CD14-positive monocyte (primary cell): ENCODE results near the gene OIT3. TPM values are rescaled to one million over a fixed set of nuclear protein-coding genes. Genes with fewer than 3 reads are reported as not detected.
"Not testable (repeated sequence)": the region's sequence is repeated elsewhere in the genome, so short reads cannot be mapped to it uniquely, and the experiment has no call there.

ENCODE experiments used
- DNase-seq, 3 donors: peaks; one replicate each; pipeline ENCODE4 v3.0.0-alpha.2; 2011 to 2022
- H2AFZ ChIP-seq: 2 replicates; pipeline ENCODE4 v1.6.0; 2012; ENCODE audit warnings: mild to moderate bottlenecking, low read depth, low read length, inconsistent platforms; ENCODE audit not compliant: insufficient read depth, poor library complexity, severe bottlenecking
- H3K27ac ChIP-seq, 2 donors: 1 replicate in 1 of 2; 2 replicates in 1 of 2; pipeline ENCODE4 v1.5.1; 2012 to 2013; ENCODE audit warnings: low read length in 2 of 2, control low read depth in 1 of 2, inconsistent platforms in 1 of 2, low read depth in 1 of 2, mild to moderate bottlenecking in 1 of 2
- H3K27me3 ChIP-seq, 2 donors: one replicate each; pipeline versions ENCODE4 v1.6.0 to v1.6.1; 2011 to 2013; ENCODE audit warnings: low read length in 2 of 2; ENCODE audit not compliant: control insufficient read depth in 2 of 2, insufficient read depth in 2 of 2
- H3K36me3 ChIP-seq, 2 donors: replicated peaks in 1 of 2; 1 replicate in 1 of 2; 2 replicates in 1 of 2; pipeline versions ENCODE4 v1.5.1 to v1.6.1; 2012 to 2013; ENCODE audit warnings: low read length in 2 of 2, control low read depth in 1 of 2, inconsistent platforms in 1 of 2, mild to moderate bottlenecking in 1 of 2; ENCODE audit not compliant: insufficient read depth in 2 of 2, control insufficient read depth in 1 of 2
- H3K4me1 ChIP-seq, 2 donors: 1 replicate in 1 of 2; 2 replicates in 1 of 2; pipeline versions ENCODE4 v1.5.1 to v1.6.1; 2012 to 2013; ENCODE audit warnings: low read length in 2 of 2, control low read depth in 1 of 2, inconsistent platforms in 1 of 2, mild to moderate bottlenecking in 1 of 2, moderate library complexity in 1 of 2; ENCODE audit not compliant: insufficient read depth in 2 of 2, control insufficient read depth in 1 of 2
- H3K4me2 ChIP-seq: replicated peaks from 2 replicates; pipeline ENCODE3; 2012; ENCODE audit warnings: low read length, moderate library complexity, mild to moderate bottlenecking; ENCODE audit not compliant: poor library complexity, severe bottlenecking; ENCODE audit errors: extremely low read depth
- H3K4me3 ChIP-seq, 3 experiments: fragments of 200-600 bp in 1 of 3; sonication (generic) in 1 of 3; replicated peaks in 1 of 3; 1 replicate in 2 of 3; 2 replicates in 1 of 3; pipeline ENCODE4 v1.5.1; 2011 to 2013; ENCODE audit warnings: low read length in 3 of 3, mild to moderate bottlenecking in 3 of 3, control low read depth in 2 of 3, low read depth in 2 of 3, inconsistent platforms in 1 of 3, moderate library complexity in 1 of 3
- H3K79me2 ChIP-seq: 2 replicates; pipeline ENCODE4 v1.6.0; 2012; ENCODE audit warnings: mild to moderate bottlenecking, control low read depth, inconsistent platforms, low read length, moderate library complexity; ENCODE audit not compliant: insufficient read depth
- H3K9ac ChIP-seq: 2 replicates; pipeline ENCODE4 v1.6.0; 2017; ENCODE audit warnings: low read length, mild to moderate bottlenecking; ENCODE audit not compliant: insufficient read depth, poor library complexity, severe bottlenecking
- H3K9me3 ChIP-seq, 2 donors: replicated peaks in 1 of 2; 1 replicate in 1 of 2; 2 replicates in 1 of 2; pipeline versions ENCODE4 v1.5.1 to v1.6.1; 2012 to 2013; ENCODE audit warnings: low read length in 2 of 2, control low read depth in 1 of 2; ENCODE audit not compliant: control insufficient read depth in 1 of 2, insufficient read depth in 1 of 2
- H4K20me1 ChIP-seq: 2 replicates; pipeline ENCODE4 v1.6.0; 2012; ENCODE audit warnings: mild to moderate bottlenecking, low read length, control low read depth, moderate library complexity; ENCODE audit not compliant: insufficient read depth
- H3K27ac Mint-ChIP-seq, 7 donors: one replicate each; pipeline ENCODE4 v1.8.0; 2020; ENCODE audit warnings: mild to moderate bottlenecking in 7 of 7, mixed read lengths in 7 of 7, moderate library complexity in 6 of 7, inconsistent platforms in 2 of 7
- H3K27me3 Mint-ChIP-seq, 3 donors: one replicate each; pipeline ENCODE4 v1.8.0; 2021 to 2022; ENCODE audit warnings: low read depth in 3 of 3, mild to moderate bottlenecking in 3 of 3, mixed read lengths in 3 of 3, moderate library complexity in 3 of 3, inconsistent platforms in 1 of 3
- H3K36me3 Mint-ChIP-seq, 2 donors: one replicate each; pipeline ENCODE4 v1.8.0; 2020; ENCODE audit warnings: mixed read lengths in 2 of 2, inconsistent platforms in 1 of 2, mild to moderate bottlenecking in 1 of 2
- H3K4me1 Mint-ChIP-seq: one replicate; pipeline ENCODE4 v1.8.0; 2020; ENCODE audit warnings: mild to moderate bottlenecking, mixed read lengths
- H3K4me3 Mint-ChIP-seq, 2 donors: one replicate each; pipeline ENCODE4 v1.8.0; 2020; ENCODE audit warnings: mild to moderate bottlenecking in 2 of 2, mixed read lengths in 2 of 2, moderate library complexity in 1 of 2
- H3K9me3 Mint-ChIP-seq, 7 donors: one replicate each; pipeline ENCODE4 v1.8.0; 2020 to 2022; ENCODE audit warnings: mixed read lengths in 7 of 7, mild to moderate bottlenecking in 6 of 7, moderate library complexity in 6 of 7, inconsistent platforms in 2 of 7
- WGBS: methylation state at CpG from one replicate; pipeline ENCODE4 v1.1.5; 2013; ENCODE audit warnings: missing lambda C conversion rate; ENCODE audit not compliant: insufficient coverage; 5-methylcytosine and 5-hydroxymethylcytosine counted together
- intact Hi-C, 2 donors: fragments of 100-400 bp; cut with micrococcal nuclease; formaldehyde crosslinking; loops; one replicate each; pipeline versions ENCODE4 v1.15.0 to v1.15.1; 2023
- polyA plus RNA-seq, 3 donors: library from polyadenylated mRNA; depleted of rRNA in 1 of 3; unstranded in 2 of 3; stranded (reverse) in 1 of 3; fragments of 300-500 nt in 2 of 3; fragments of >200 nt in 1 of 3; fragmentation: Illumina TruSeq in 2 of 3; gene quantifications; 1 replicate in 2 of 3; 2 replicates in 1 of 3; pipeline ENCODE4 v1.2.3, GENCODE V29; 2012 to 2021
- TF ChIP-seq, protein P1 (sequence below): fragments of 200-600 bp; IDR thresholded peaks from one replicate; pipeline ENCODE4 v1.8.0; 2022; ENCODE audit warnings: antibody characterized with exemption, mild to moderate bottlenecking

The OIT3 gene
- polyA plus RNA-seq, 3 donors = 0.08 TPM; not detected in 2

DNA sequence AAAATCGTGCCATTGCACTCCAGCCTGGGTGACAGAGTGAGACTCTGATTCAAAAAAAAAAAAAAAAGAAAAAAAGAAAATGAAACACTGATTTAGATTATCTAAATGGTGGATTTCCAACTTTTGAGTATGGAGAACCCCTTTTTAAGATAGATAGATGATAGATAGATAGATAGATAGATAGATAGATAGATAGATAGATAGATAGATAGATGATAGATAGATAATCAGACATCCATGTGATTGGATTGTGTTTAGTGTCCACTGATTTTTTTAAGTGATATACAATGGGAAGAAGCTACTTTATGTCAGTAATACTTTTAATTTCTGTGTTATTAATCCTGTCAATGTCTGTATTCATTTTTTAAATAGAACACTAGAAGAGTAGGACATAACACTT, 6.0 kb downstream of the OIT3 start:
- intact Hi-C loops = no loop called here
- Histone ChIP-seq H3K79me2 (no peaks in the 10 kb centered on the region), H3K4me1 (peaks cover under 1 to 6% of the 10 kb centered on the region in 2 donors), H3K4me3 (no peak overlapping the region), H3K36me3 (no peaks in the 10 kb centered on the region), H3K27me3 (no peaks in the 10 kb centered on the region), H2AFZ (no peak overlapping the region), H3K27ac (no peak overlapping the region), H3K4me2 (no peak overlapping the region), H3K9me3 (no peaks in the 10 kb centered on the region), H4K20me1 (no peaks in the 10 kb centered on the region), H3K9ac (no peak overlapping the region)
- no peak for DNase-seq
- WGBS = no CpG with 5 or more reads among the region's 1 CpG
- TF ChIP-seq, protein P1, sequence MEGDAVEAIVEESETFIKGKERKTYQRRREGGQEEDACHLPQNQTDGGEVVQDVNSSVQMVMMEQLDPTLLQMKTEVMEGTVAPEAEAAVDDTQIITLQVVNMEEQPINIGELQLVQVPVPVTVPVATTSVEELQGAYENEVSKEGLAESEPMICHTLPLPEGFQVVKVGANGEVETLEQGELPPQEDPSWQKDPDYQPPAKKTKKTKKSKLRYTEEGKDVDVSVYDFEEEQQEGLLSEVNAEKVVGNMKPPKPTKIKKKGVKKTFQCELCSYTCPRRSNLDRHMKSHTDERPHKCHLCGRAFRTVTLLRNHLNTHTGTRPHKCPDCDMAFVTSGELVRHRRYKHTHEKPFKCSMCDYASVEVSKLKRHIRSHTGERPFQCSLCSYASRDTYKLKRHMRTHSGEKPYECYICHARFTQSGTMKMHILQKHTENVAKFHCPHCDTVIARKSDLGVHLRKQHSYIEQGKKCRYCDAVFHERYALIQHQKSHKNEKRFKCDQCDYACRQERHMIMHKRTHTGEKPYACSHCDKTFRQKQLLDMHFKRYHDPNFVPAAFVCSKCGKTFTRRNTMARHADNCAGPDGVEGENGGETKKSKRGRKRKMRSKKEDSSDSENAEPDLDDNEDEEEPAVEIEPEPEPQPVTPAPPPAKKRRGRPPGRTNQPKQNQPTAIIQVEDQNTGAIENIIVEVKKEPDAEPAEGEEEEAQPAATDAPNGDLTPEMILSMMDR = no peak
- Mint-ChIP-seq H3K36me3 (no peaks in the 10 kb centered on the region), H3K27ac (no peak overlapping the region), H3K4me1 (peaks cover 7% of the 10 kb centered on the region), H3K9me3 (peaks cover 0 to 4% (median 0%) of the 10 kb centered on the region in 7 donors), H3K4me3 (no peak overlapping the region), H3K27me3 (peaks cover 0 to 2% (median 0%) of the 10 kb centered on the region in 3 donors)

GRCh38 chr10:72903941-72904446, 10.5 kb downstream of the OIT3 start:
- H3K79me2 ChIP-seq, H3K9me3 ChIP-seq, H3K4me2 ChIP-seq, H3K9ac ChIP-seq, H3K36me3 ChIP-seq, H3K36me3 Mint-ChIP-seq, H3K27me3 ChIP-seq, intact Hi-C loops, H3K27me3 Mint-ChIP-seq, DNase-seq, H3K9me3 Mint-ChIP-seq, H2AFZ ChIP-seq, H3K4me3 Mint-ChIP-seq, H4K20me1 ChIP-seq, H3K27ac ChIP-seq, H3K4me3 ChIP-seq: not testable (repeated sequence)
- WGBS = 95% methylated on average over 7 of the region's 15 CpGs
- Mint-ChIP-seq H3K27ac (peak overlapping the region in 1 of 7 donors; percentile 23), H3K4me1 (peaks cover 27% of the 10 kb centered on the region)
- H3K4me1 ChIP-seq = peaks cover 13 to 14% of the 10 kb centered on the region in 2 donors
